NT2/D1 (cell line): Measurements from ENCODE around the gene IGSF1.

Source experiments
- SUZ12 ChIP-seq: IDR thresholded peaks from 2 replicates; pipeline ENCODE4 v1.6.1; 2011; ENCODE audit not compliant: insufficient read length, insufficient read depth; ENCODE audit errors: extremely low read depth
- YY1 ChIP-seq: IDR thresholded peaks from 2 replicates; pipeline ENCODE4 v1.6.1; 2011; ENCODE audit not compliant: insufficient read length, insufficient read depth
- ZNF274 ChIP-seq: IDR thresholded peaks from 2 replicates; pipeline ENCODE4 v1.6.1; 2011; ENCODE audit warnings: mild to moderate bottlenecking, low read depth, low read length

GRCh38 chrX:131308980-131309379 lies 19.9 kb upstream of the IGSF1 start:
- TF ChIP-seq ZNF274 = no peak
- no peak for TF ChIP-seq SUZ12
- no peak for TF ChIP-seq YY1
